ENCODE measurements around the gene NEAT1.
"Not testable (repeated sequence)": the region's sequence is repeated elsewhere in the genome, so short reads cannot be mapped to it uniquely, and the experiment has no call there.

The NEAT1 gene

GRCh38 chr11:65436412-65437032 lies 13.9 kb downstream of the NEAT1 start:
- no peak for DNase-seq

GRCh38 chr11:65437436-65438227 lies 15.0 kb downstream of the NEAT1 start:
- DNase-seq, result no peak

- DNase-seq, result no peak
Measured at GRCh38 chr11:65438257-65439151, 15.9 kb downstream of the NEAT1 start.

GRCh38 chr11:65439331-65440181 lies 17.0 kb downstream of the NEAT1 start:
- no peak for DNase-seq

GRCh38 chr11:65440831-65441499 lies 18.4 kb downstream of the NEAT1 start:
- no peak for DNase-seq

GRCh38 chr11:65442842-65443331 lies 20.3 kb downstream of the NEAT1 start:
- no peak for DNase-seq

- DNase-seq, result no peak
Measured at GRCh38 chr11:65444314-65445051, 21.9 kb downstream of the NEAT1 start.

GRCh38 chr11:65445101-65445603 lies 22.6 kb downstream of the NEAT1 start:
- no peak for DNase-seq

GRCh38 chr11:65445604-65446445 lies 23.2 kb downstream of the NEAT1 start:
- DNase-seq, result no peak

GRCh38 chr11:65446446-65447277 lies 24.1 kb downstream of the NEAT1 start:
- DNase-seq, result no peak

GRCh38 chr11:65448074-65448417 lies 25.4 kb downstream of the NEAT1 start:
- DNase-seq, result no peak

GRCh38 chr11:65448418-65449105 lies 26.0 kb downstream of the NEAT1 start:
- no peak for DNase-seq

GRCh38 chr11:65451301-65451700 lies 28.7 kb downstream of the NEAT1 start:
- DNase-seq, result not testable (repeated sequence)

- DNase-seq, result not testable (repeated sequence)
Measured at GRCh38 chr11:65452259-65452658, 29.7 kb downstream of the NEAT1 start.

- no peak for DNase-seq
Measured at GRCh38 chr11:65452806-65453490, 30.4 kb downstream of the NEAT1 start.

- DNase-seq, result no peak
Measured at GRCh38 chr11:65454311-65454695, 31.7 kb downstream of the NEAT1 start.

GRCh38 chr11:65454696-65455456 lies 32.3 kb downstream of the NEAT1 start:
- DNase-seq, result peak in 1 of 2 experiments; percentile 52

Data from SW 1271 (cell line).